Natural killer cell (primary cell): ENCODE data around the gene RND2. TPM values are rescaled to one million over a fixed set of nuclear protein-coding genes. Genes with fewer than 3 reads are reported as not detected.
A peak's percentile ranks its signal among the peaks of the same experiment; 100 is the strongest.

Source experiments
- ATAC-seq, 3 donors: fragments of 150-1000 bp in 2 of 3; fragments of 200-7000 bp in 1 of 3; cut with Tn5 transposase; 1 replicate in 1 of 3; 2 replicates in 2 of 3; pipeline ENCODE4 v1.10.0; 2021; ENCODE audit warnings: mild to moderate bottlenecking in 2 of 3, moderate library complexity in 2 of 3
- DNase-seq, 2 donors: peaks; one replicate each; pipeline versions ENCODE4 v3.0.0 to v3.0.0-alpha.2; 2013 to 2021; ENCODE audit warnings: mixed read lengths in 1 of 2
- H3K27ac ChIP-seq: one replicate; pipeline ENCODE4 v1.5.1; 2013; ENCODE audit warnings: mild to moderate bottlenecking, low read length
- H3K27me3 ChIP-seq: one replicate; pipeline ENCODE4 v1.6.1; 2013; ENCODE audit warnings: low read length; ENCODE audit not compliant: control insufficient read depth, insufficient read depth
- H3K36me3 ChIP-seq: one replicate; pipeline ENCODE4 v1.6.1; 2013; ENCODE audit warnings: low read length; ENCODE audit not compliant: control insufficient read depth, insufficient read depth
- H3K4me1 ChIP-seq: one replicate; pipeline ENCODE4 v1.6.1; 2013; ENCODE audit warnings: low read length; ENCODE audit not compliant: control insufficient read depth, insufficient read depth
- H3K4me3 ChIP-seq: one replicate; pipeline ENCODE4 v1.5.1; 2013; ENCODE audit warnings: low read length
- H3K9me3 ChIP-seq: one replicate; pipeline ENCODE4 v1.6.1; 2013; ENCODE audit warnings: low read length; ENCODE audit not compliant: control insufficient read depth, insufficient read depth
- H3K27ac Mint-ChIP-seq, 2 donors: one replicate each; pipeline ENCODE4 v1.8.0; 2022; ENCODE audit warnings: mild to moderate bottlenecking in 2 of 2, mixed read lengths in 2 of 2, moderate library complexity in 1 of 2
- H3K27me3 Mint-ChIP-seq, 2 donors: one replicate each; pipeline ENCODE4 v1.8.0; 2022; ENCODE audit warnings: low read depth in 2 of 2, mixed read lengths in 2 of 2
- H3K36me3 Mint-ChIP-seq: one replicate; pipeline ENCODE4 v1.8.0; 2022; ENCODE audit warnings: mixed read lengths
- H3K4me1 Mint-ChIP-seq, 2 donors: one replicate each; pipeline ENCODE4 v1.8.0; 2022; ENCODE audit warnings: mixed read lengths in 2 of 2
- H3K4me3 Mint-ChIP-seq: one replicate; pipeline ENCODE4 v1.8.0; 2022; ENCODE audit warnings: mild to moderate bottlenecking, moderate library complexity, mixed read lengths
- H3K9me3 Mint-ChIP-seq, 2 donors: one replicate each; pipeline ENCODE4 v1.8.0; 2022; ENCODE audit warnings: mixed read lengths in 2 of 2
- CTCF ChIP-seq: fragments of 200-600 bp; IDR thresholded peaks from one replicate; pipeline ENCODE4 v1.8.0; 2022; ENCODE audit warnings: antibody characterized with exemption
- WGBS: methylation state at CpG from one replicate; pipeline ENCODE4 v1.1.7; 2013; ENCODE audit warnings: missing lambda C conversion rate; ENCODE audit not compliant: insufficient coverage; 5-methylcytosine and 5-hydroxymethylcytosine counted together
- intact Hi-C: fragments of 100-400 bp; cut with micrococcal nuclease; formaldehyde crosslinking; loops from one replicate; pipeline ENCODE4 v1.14.2; 2022
- total RNA-seq, 4 donors: library from RNA; stranded (reverse); fragments of 120-200 nt in 1 of 4; gene quantifications; one replicate each; pipeline versions ENCODE4 v1.2.3 to v1.2.4, GENCODE V29; 2013 to 2022

Gene RND2
- total RNA-seq, 3 donors from 2014 or later (not counting 1 experiment from before 2014, with no cell fraction given) = 0.12 to 0.58 (median 0.14) TPM

GRCh38 chr17:43011728-43012472 is 13.1 kb upstream of the RND2 start:
- no peaks in the 10 kb centered on the region for H3K27me3 Mint-ChIP-seq
- no peak overlapping the region for H3K4me3 Mint-ChIP-seq
- intact Hi-C loops = no loop called here
- ATAC-seq = no peak
- 91% methylated on average over 15 of the region's 15 CpGs for WGBS
- no peak overlapping the region for H3K27ac ChIP-seq
- no peaks in the 10 kb centered on the region for H3K36me3 Mint-ChIP-seq
- H3K4me1 Mint-ChIP-seq = peaks cover 8 to 20% of the 10 kb centered on the region in 2 donors
- peaks cover 29% of the 10 kb centered on the region for H3K36me3 ChIP-seq
- no peaks in the 10 kb centered on the region for H3K9me3 ChIP-seq
- H3K9me3 Mint-ChIP-seq = no peaks in the 10 kb centered on the region
- TF ChIP-seq CTCF = no peak
- H3K27me3 ChIP-seq = no peaks in the 10 kb centered on the region
- peak overlapping the region; percentile 11 to 71 for H3K27ac Mint-ChIP-seq
- H3K4me1 ChIP-seq = peaks cover 16% of the 10 kb centered on the region
- no peak overlapping the region for H3K4me3 ChIP-seq
- DNase-seq = no peak

- H3K4me3 ChIP-seq = no peak overlapping the region
- Mint-ChIP-seq H3K27me3 (no peaks in the 10 kb centered on the region), H3K27ac (peak overlapping the region; percentile 11 to 65), H3K4me1 (peaks cover 8 to 19% of the 10 kb centered on the region in 2 donors), H3K4me3 (no peak overlapping the region), H3K9me3 (no peaks in the 10 kb centered on the region), H3K36me3 (no peaks in the 10 kb centered on the region)
- WGBS = 97% methylated on average over 8 of the region's 8 CpGs
- intact Hi-C loops = no loop called here
- H3K4me1 ChIP-seq = peaks cover 8% of the 10 kb centered on the region
- ATAC-seq (no peak), DNase-seq (no peak)
- H3K9me3 ChIP-seq = no peaks in the 10 kb centered on the region
- H3K27ac ChIP-seq = no peak overlapping the region
- H3K36me3 ChIP-seq = peaks cover 29% of the 10 kb centered on the region
- no peak for TF ChIP-seq CTCF
- H3K27me3 ChIP-seq = no peaks in the 10 kb centered on the region
Observed at GRCh38 chr17:43013296-43013695, 11.7 kb upstream of the RND2 start.

GRCh38 chr17:43014020-43014648 is 10.9 kb upstream of the RND2 start:
- no peak overlapping the region for H3K27ac Mint-ChIP-seq
- Histone ChIP-seq H3K36me3 (peaks cover 29% of the 10 kb centered on the region), H3K4me1 (peaks cover 5% of the 10 kb centered on the region), H3K9me3 (no peaks in the 10 kb centered on the region), H3K27me3 (no peaks in the 10 kb centered on the region), H3K4me3 (no peak overlapping the region), H3K27ac (no peak overlapping the region)
- H3K27me3 Mint-ChIP-seq = no peaks in the 10 kb centered on the region
- no peak for ATAC-seq
- 94% methylated on average over 12 of the region's 12 CpGs for WGBS
- H3K4me3 Mint-ChIP-seq = no peak overlapping the region
- no peak for TF ChIP-seq CTCF
- no peaks in the 10 kb centered on the region for H3K9me3 Mint-ChIP-seq
- H3K36me3 Mint-ChIP-seq = no peaks in the 10 kb centered on the region
- H3K4me1 Mint-ChIP-seq = peaks cover 8 to 24% of the 10 kb centered on the region in 2 donors
- intact Hi-C loops = no loop called here
- DNase-seq = no peak
